H1 (cell line): ENCODE measurements around the gene HSD17B4. TPM values are rescaled to one million over a fixed set of nuclear protein-coding genes. Genes with fewer than 3 reads are reported as not detected.

Experiments used
- CTCF ChIA-PET: fragments of 300-600 bp; sonication (Branson Sonifier 250); formaldehyde crosslinking; loops from one replicate; lab custom pipeline; 2021; ENCODE audit not compliant: partially characterized antibody; lab: Charles Lee
- POLR2A ChIA-PET: fragments of 300-600 bp; sonication (Branson Sonifier 250); formaldehyde crosslinking; loops from one replicate; lab custom pipeline; 2021; ENCODE audit warnings: inconsistent platforms; ENCODE audit not compliant: partially characterized antibody; lab: Charles Lee
- DNase-seq, 2 experiments: peaks; one replicate each; pipeline versions ENCODE4 v3.0.0 to v3.0.0-alpha.2; 2010 to 2022; ENCODE audit warnings: low spot score in 2 of 2, low read depth in 1 of 2, mixed read lengths in 1 of 2
- FAIRE-seq: peaks from 2 replicates; lab custom pipeline; 2011; peaks lifted over from hg19 to GRCh38; lab: Jason Lieb, UNC
- H2AFZ ChIP-seq: 2 replicates; pipeline ENCODE4 v1.8.1; 2012; ENCODE audit warnings: low read length, inconsistent platforms
- H2AK5ac ChIP-seq: 2 replicates; pipeline ENCODE4 v1.6.1; 2013; ENCODE audit warnings: low read depth, low read length
- H2BK120ac ChIP-seq: replicated peaks from 2 replicates; pipeline ENCODE3; 2013; ENCODE audit warnings: low read depth, low read length, inconsistent platforms
- H2BK12ac ChIP-seq: 2 replicates; pipeline ENCODE4 v1.6.1; 2013; ENCODE audit warnings: low read depth, low read length
- H2BK15ac ChIP-seq: 2 replicates; pipeline ENCODE4 v1.6.1; 2013; ENCODE audit warnings: low read length
- H2BK20ac ChIP-seq: 2 replicates; pipeline ENCODE4 v1.6.1; 2013; ENCODE audit warnings: low read length
- H2BK5ac ChIP-seq: 2 replicates; pipeline ENCODE4 v1.6.1; 2013; ENCODE audit warnings: low read depth, low read length
- H3K14ac ChIP-seq: 2 replicates; pipeline ENCODE4 v1.6.1; 2013; ENCODE audit warnings: inconsistent platforms; ENCODE audit not compliant: insufficient read length
- H3K18ac ChIP-seq: 2 replicates; pipeline ENCODE4 v1.6.1; 2013; ENCODE audit warnings: low read length; ENCODE audit errors: extremely low read depth
- H3K23ac ChIP-seq: 2 replicates; pipeline ENCODE4 v1.6.1; 2013; ENCODE audit warnings: inconsistent platforms; ENCODE audit not compliant: insufficient read length
- H3K23me2 ChIP-seq: 2 replicates; pipeline ENCODE4 v1.6.1; 2013; ENCODE audit warnings: low read depth, low read length
- H3K27ac ChIP-seq: 2 replicates; pipeline ENCODE4 v1.6.1; 2011; ENCODE audit warnings: low read depth, low read length, inconsistent platforms
- H3K27me3 ChIP-seq, 4 experiments: replicated peaks in 1 of 4; 1 replicate in 1 of 4; 2 replicates in 3 of 4; pipeline versions ENCODE4 v1.6.1 to v1.8.1; 2011 to 2013; ENCODE audit warnings: low read length in 3 of 4, mild to moderate bottlenecking in 3 of 4, inconsistent platforms in 2 of 4, mixed read lengths in 2 of 4, moderate library complexity in 1 of 4; ENCODE audit not compliant: control insufficient read depth in 3 of 4, insufficient read depth in 3 of 4; ENCODE audit errors: extremely low read depth in 1 of 4
- H3K36me3 ChIP-seq, 4 experiments: 2 replicates each; pipeline versions ENCODE4 v1.6.1 to v1.8.1; 2011 to 2013; ENCODE audit warnings: mild to moderate bottlenecking in 4 of 4, low read length in 3 of 4, moderate library complexity in 2 of 4, control low read depth in 1 of 4, inconsistent platforms in 1 of 4; ENCODE audit not compliant: insufficient read depth in 4 of 4, control insufficient read depth in 2 of 4
- H3K4ac ChIP-seq: replicated peaks from 2 replicates; pipeline ENCODE3; 2013; ENCODE audit warnings: low read length, low read depth, mixed read lengths, inconsistent platforms; ENCODE audit not compliant: insufficient read length
- H3K4me1 ChIP-seq, 4 experiments: replicated peaks in 1 of 4; 1 replicate in 1 of 4; 2 replicates in 3 of 4; pipeline versions ENCODE4 v1.6.1 to v1.8.1; 2011 to 2013; ENCODE audit warnings: low read length in 3 of 4, inconsistent platforms in 2 of 4, mixed read lengths in 1 of 4; ENCODE audit not compliant: insufficient read depth in 4 of 4, control insufficient read depth in 3 of 4
- H3K4me2 ChIP-seq, 2 experiments: 2 replicates each; pipeline versions ENCODE4 v1.6.1 to v1.8.1; 2011 to 2013; ENCODE audit warnings: low read depth in 2 of 2, low read length in 2 of 2, control low read depth in 1 of 2, inconsistent platforms in 1 of 2, mild to moderate bottlenecking in 1 of 2; ENCODE audit not compliant: insufficient read depth in 1 of 2
- H3K4me3 ChIP-seq, 4 experiments: fragments of 200-600, 300-600 bp in 1 of 4; sonication (generic), shearing (Covaris generic), sonication (Bioruptor Twin) in 1 of 4; 2 replicates each; pipeline versions ENCODE4 v1.5.1 to v1.8.1; 2011 to 2016; ENCODE audit warnings: low read length in 4 of 4, low read depth in 3 of 4, control low read depth in 2 of 4, inconsistent platforms in 2 of 4, mild to moderate bottlenecking in 2 of 4, mixed read lengths in 1 of 4, moderate library complexity in 1 of 4; ENCODE audit not compliant: insufficient read depth in 2 of 4; ENCODE audit errors: extremely low read depth in 1 of 4
- H3K56ac ChIP-seq: replicated peaks from 2 replicates; pipeline ENCODE3; 2013; ENCODE audit warnings: low read depth, mild to moderate bottlenecking, mixed read lengths, low read length, inconsistent platforms; ENCODE audit not compliant: insufficient read length
- H3K79me1 ChIP-seq: 2 replicates; pipeline ENCODE4 v1.6.1; 2013; ENCODE audit warnings: low read depth, low read length, control low read depth
- H3K79me2 ChIP-seq, 2 experiments: 2 replicates each; pipeline versions ENCODE4 v1.6.1 to v1.8.1; 2012 to 2013; ENCODE audit warnings: low read length in 2 of 2, mild to moderate bottlenecking in 2 of 2, inconsistent platforms in 1 of 2; ENCODE audit not compliant: insufficient read depth in 2 of 2, control insufficient read depth in 1 of 2
- H3K9ac ChIP-seq, 4 experiments: replicated peaks in 1 of 4; 1 replicate in 1 of 4; 2 replicates in 3 of 4; pipeline versions ENCODE4 v1.6.1 to v1.8.1; 2011 to 2013; ENCODE audit warnings: low read depth in 3 of 4, low read length in 3 of 4, control low read depth in 2 of 4, mild to moderate bottlenecking in 2 of 4, moderate library complexity in 2 of 4, inconsistent platforms in 1 of 4; ENCODE audit errors: extremely low read depth in 1 of 4
- H3K9me3 ChIP-seq, 2 experiments: 2 replicates each; pipeline versions ENCODE4 v1.6.1 to v1.8.1; 2012 to 2013; ENCODE audit warnings: mild to moderate bottlenecking in 2 of 2, moderate library complexity in 2 of 2, control low read depth in 1 of 2, inconsistent platforms in 1 of 2, low read depth in 1 of 2, low read length in 1 of 2, mixed read lengths in 1 of 2; ENCODE audit not compliant: insufficient read depth in 2 of 2
- H4K20me1 ChIP-seq, 2 experiments: replicated peaks in 1 of 2; 2 replicates each; pipeline versions ENCODE3 to v1.8.1; 2011 to 2013; ENCODE audit warnings: inconsistent platforms in 2 of 2, low read length in 2 of 2, mild to moderate bottlenecking in 1 of 2; ENCODE audit not compliant: insufficient read depth in 2 of 2, control insufficient read depth in 1 of 2
- H4K5ac ChIP-seq: 2 replicates; pipeline ENCODE4 v1.6.1; 2013; ENCODE audit warnings: low read length, low read depth, mixed read lengths, inconsistent platforms; ENCODE audit not compliant: insufficient read length
- H4K8ac ChIP-seq: 2 replicates; pipeline ENCODE4 v1.8.0; 2013; ENCODE audit warnings: mild to moderate bottlenecking, moderate library complexity, low read length, inconsistent platforms; ENCODE audit not compliant: insufficient read depth; ENCODE audit errors: extremely low read depth
- H4K91ac ChIP-seq: replicated peaks from 2 replicates; pipeline ENCODE3; 2013; ENCODE audit warnings: low read length, mixed read lengths, inconsistent platforms; ENCODE audit not compliant: insufficient read length
- RAD21 ChIP-seq, 2 experiments: IDR thresholded peaks in 1 of 2; conservative IDR thresholded peaks in 1 of 2; 2 replicates each; pipeline ENCODE4 v1.6.1; 2011; ENCODE audit warnings: low read depth in 2 of 2, low read length in 2 of 2, improper control_type of control experiment in 1 of 2, inconsistent platforms in 1 of 2, mild to moderate bottlenecking in 1 of 2, moderate library complexity in 1 of 2
- SP1 ChIP-seq: IDR thresholded peaks from 2 replicates; pipeline ENCODE4 v1.6.1; 2011; ENCODE audit warnings: low read depth, low read length
- TAF7 ChIP-seq: optimal IDR thresholded peaks from 2 replicates; pipeline ENCODE3; 2011; ENCODE audit warnings: low read depth, mild to moderate bottlenecking, inconsistent platforms, low read length, moderate library complexity, borderline replicate concordance
- TBP ChIP-seq: IDR thresholded peaks from 2 replicates; pipeline ENCODE4 v1.6.1; 2011; ENCODE audit warnings: low read depth, low read length, improper control_type of control experiment
- WGBS, 2 experiments: shearing (Covaris generic) in 1 of 2; methylation state at CpG; one replicate each; pipeline versions ENCODE4 v1.1.6 to v1.1.7; 2013 to 2015; ENCODE audit warnings: low lambda C conversion rate in 2 of 2, mixed read lengths in 2 of 2, inconsistent platforms in 1 of 2, low coverage in 1 of 2, missing lambda C conversion rate in 1 of 2; ENCODE audit not compliant: insufficient replicate concordance in 2 of 2, insufficient coverage in 1 of 2, insufficient read length in 1 of 2; ENCODE audit errors: extremely low coverage in 1 of 2, missing lambda C conversion rate in 1 of 2; 5-methylcytosine and 5-hydroxymethylcytosine counted together
- polyA plus RNA-seq, 7 experiments: library from polyadenylated mRNA; depleted of rRNA in 3 of 7; stranded (reverse) in 5 of 7; unstranded in 2 of 7; fragments of >200 nt in 5 of 7; fragments of 200-250 nt in 2 of 7; gene quantifications; 1 replicate in 5 of 7; 2 replicates in 1 of 7; 4 replicates in 1 of 7; pipeline versions ENCODE4 v1.2.1 to v1.2.3, GENCODE V29; 2011 to 2013; ENCODE audit warnings: missing spikeins in 2 of 7, mixed read lengths in 2 of 7
- total RNA-seq: library from RNA; stranded (reverse); fragmentation: NEBNext Ultra II Directional; extraction: Animal tissue kit (Norgen Biotek cat#: 25700); gene quantifications from 2 replicates; pipeline ENCODE4 v1.2.1, GENCODE V29; 2021

The HSD17B4 gene
- total and polyA plus RNA-seq, 2 of the 8 experiments (the other 6 are each of a cell fraction or from before 2014, with no cell fraction given) = 305 to 369 TPM

DNA sequence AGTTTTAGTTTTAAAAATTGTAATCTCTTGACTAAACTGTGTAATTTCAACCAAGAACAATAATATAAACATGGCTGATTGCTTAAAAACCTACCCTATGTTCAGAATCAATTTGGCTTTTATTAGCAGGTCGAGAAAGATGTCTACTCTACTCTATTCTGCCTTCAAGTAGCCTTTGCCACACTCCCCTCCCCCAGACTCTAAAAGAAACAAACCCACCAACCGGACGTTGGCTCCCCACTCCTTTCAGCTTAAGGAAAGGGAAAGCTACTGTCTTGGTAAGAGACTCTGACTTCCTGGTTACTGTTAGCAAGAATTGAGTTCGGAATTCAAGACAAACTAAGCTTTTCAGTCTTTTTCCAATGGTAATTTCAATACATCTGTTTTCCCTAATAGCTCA is 49.7 kb upstream of the HSD17B4 start:
- H2BK15ac ChIP-seq = no peak overlapping the region
- H3K56ac ChIP-seq = no peak overlapping the region
- peak; percentile 12 for TF ChIP-seq TAF7
- TF ChIP-seq RAD21 (IDR thresholded peaks at IDR 0.05 in 1 of 2, conservative IDR thresholded peaks at IDR 0.05 in 1 of 2; ENCODE audit: low read depth in 2 of 2, low read length in 2 of 2) = no peak
- TF ChIP-seq TBP = no peak
- TF ChIP-seq SP1 = 0 out of 2 replicates have a peak, but pooled peaks have one; percentile 22
- TF ChIP-seq, all 59 proteins: peak for 2
- H3K18ac ChIP-seq = no peak overlapping the region
- H3K23me2 ChIP-seq = no peaks in the 10 kb centered on the region
- H3K36me3 ChIP-seq = no peaks in the 10 kb centered on the region; a peak in 1 of 8 replicates
- no peaks in the 10 kb centered on the region for H3K79me2 ChIP-seq
- no peak overlapping the region for H4K8ac ChIP-seq
- H3K4ac ChIP-seq = no peak overlapping the region
- no peaks in the 10 kb centered on the region for H3K9me3 ChIP-seq
- H2BK5ac ChIP-seq = no peak overlapping the region
- no peak overlapping the region for H4K91ac ChIP-seq
- FAIRE-seq = no peak
- peak overlapping the region in 1 of 2 experiments; percentile 32; a peak in 1 of 4 replicates for H3K4me2 ChIP-seq
- no peak overlapping the region for H3K14ac ChIP-seq
- peak overlapping the region in 1 of 4 experiments; percentile 9; a peak in 1 of 8 replicates for H3K4me3 ChIP-seq
- peak overlapping the region; percentile 59 for H2AFZ ChIP-seq
- no peak overlapping the region for H2BK20ac ChIP-seq
- H4K5ac ChIP-seq = no peak overlapping the region
- no peaks in the 10 kb centered on the region for H4K20me1 ChIP-seq
- no peak overlapping the region for H3K9ac ChIP-seq
- H3K4me1 ChIP-seq = peaks cover 0 to 7% (median 2%) of the 10 kb centered on the region in 4 experiments; a peak in 3 of 7 replicates
- CTCF ChIA-PET = interaction anchor here (0.9 to 5.6 kb wide), 4 partner anchors 10 to 112 kb away, joined by 3 to 32 read pairs (median 4); no protein-coding TSS in a partner anchor
- no peak overlapping the region for H2AK5ac ChIP-seq
- H3K27me3 ChIP-seq = no peaks in the 10 kb centered on the region
- no peak overlapping the region for H3K27ac ChIP-seq
- POLR2A ChIA-PET = interaction anchor here (0.9 to 1.2 kb wide), 4 partner anchors 49 to 87 kb away, joined by 3 to 4 read pairs (median 3); partner anchors contain the start of gene HSD17B4
- no peak for DNase-seq
- no peak overlapping the region for H3K23ac ChIP-seq
- no peak overlapping the region for H2BK12ac ChIP-seq
- H2BK120ac ChIP-seq = no peak overlapping the region
- no peaks in the 10 kb centered on the region for H3K79me1 ChIP-seq
- 61% methylated on average over 4 of the region's 4 CpGs; no CpG with 5 or more reads in 1 of the 2 experiments for WGBS, 2 experiments
